Sigmoid colon (tissue), 7 donors: ENCODE results near the gene CEP63. TPM values are rescaled to one million over a fixed set of nuclear protein-coding genes. Genes with fewer than 3 reads are reported as not detected.

Experiments
- DNase-seq: peaks from one replicate; pipeline ENCODE4 v3.0.0-alpha.2; 2019
- H3K27ac ChIP-seq, 4 donors: fragments of 200-600 bp; sonication (generic); one replicate each; pipeline ENCODE4 v1.5.1; 2016 to 2019; ENCODE audit warnings: mild to moderate bottlenecking in 1 of 4
- H3K27me3 ChIP-seq, 3 donors: fragments of 200-600 bp; sonication (generic); one replicate each; pipeline ENCODE4 v1.5.1; 2019; ENCODE audit warnings: mild to moderate bottlenecking in 1 of 3
- H3K36me3 ChIP-seq, 4 donors: fragments of 200-600 bp; sonication (generic); one replicate each; pipeline ENCODE4 v1.5.1; 2016 to 2019
- H3K4me1 ChIP-seq, 4 donors: fragments of 200-600 bp; sonication (generic); one replicate each; pipeline ENCODE4 v1.5.1; 2017 to 2019
- H3K4me3 ChIP-seq, 4 donors: fragments of 200-600 bp; sonication (generic); one replicate each; pipeline ENCODE4 v1.5.1; 2017 to 2019; ENCODE audit warnings: mild to moderate bottlenecking in 2 of 4, moderate library complexity in 1 of 4
- H3K9me3 ChIP-seq, 4 donors: fragments of 200-600 bp in 3 of 4; sonication (generic) in 3 of 4; one replicate each; pipeline versions ENCODE4 v1.5.1 to v1.6.1; 2013 to 2019
- CTCF ChIP-seq, 4 experiments: fragments of 450-650 bp in 3 of 4; fragments of 200-600 bp in 1 of 4; IDR thresholded peaks; one replicate each; pipeline ENCODE4 v1.5.1; 2016 to 2019; ENCODE audit warnings: antibody characterized with exemption in 4 of 4, mild to moderate bottlenecking in 3 of 4, moderate library complexity in 2 of 4
- EP300 ChIP-seq, 4 donors: sonication (generic); formaldehyde crosslinking; IDR thresholded peaks; one replicate each; pipeline ENCODE4 v1.6.1; 2017; ENCODE audit warnings: antibody characterized with exemption in 4 of 4
- POLR2A ChIP-seq, 2 donors: fragments of 450-650 bp; IDR thresholded peaks; one replicate each; pipeline ENCODE4 v1.6.1; 2016; ENCODE audit warnings: antibody characterized with exemption in 2 of 2, mild to moderate bottlenecking in 2 of 2, moderate library complexity in 2 of 2
- POLR2AphosphoS5 ChIP-seq, 4 donors: sonication (generic); formaldehyde crosslinking; IDR thresholded peaks; one replicate each; pipeline ENCODE4 v1.6.1; 2017; ENCODE audit warnings: antibody characterized with exemption in 4 of 4
- WGBS, 2 donors: extraction: QIAGEN DNeasy Blood & Tissue Kit; methylation state at CpG; one replicate each; pipeline ENCODE4 v1.1.7; 2013; 5-methylcytosine and 5-hydroxymethylcytosine counted together
- intact Hi-C: fragments of 100-400 bp; cut with DNase I; formaldehyde crosslinking; loops from one replicate; pipeline ENCODE4 v1.15.1; 2023
- polyA plus RNA-seq, 3 donors: library from polyadenylated mRNA; stranded (reverse); fragments of 200-250 nt; gene quantifications; one replicate each; pipeline ENCODE4 v1.2.3, GENCODE V29; 2013
- total RNA-seq, 4 donors: library from RNA; depleted of rRNA; stranded (reverse); fragments of >200 nt; gene quantifications; one replicate each; pipeline ENCODE4 v1.1.0, GENCODE V29; 2016
- donor health status: healthy with polysubstance abuse.
- donor health status: Bipolar disorder and iron deficiency.
- donor health status: healthy.

CEP63 gene
- total and polyA plus RNA-seq, 7 donors, result 16.6 to 33.5 (median 22.5) TPM

GRCh38 chr3:134559591-134559990, 73.7 kb downstream of the CEP63 start:
- H3K4me3 ChIP-seq, result no peak overlapping the region
- H3K36me3 ChIP-seq, result peaks cover 0 to 53% (median 0%) of the 10 kb centered on the region in 4 donors
- no peaks in the 10 kb centered on the region for H3K27me3 ChIP-seq
- WGBS, 2 donors, result 98% methylated on average over 3 of the region's 3 CpGs
- H3K27ac ChIP-seq, result no peak overlapping the region
- no peak for DNase-seq
- H3K4me1 ChIP-seq, result no peaks in the 10 kb centered on the region
- H3K9me3 ChIP-seq, result no peaks in the 10 kb centered on the region
- intact Hi-C loops, result no loop called here
- TF ChIP-seq EP300 (IDR thresholded peaks at IDR 0.05), result no peak
- no peak for TF ChIP-seq POLR2A (IDR thresholded peaks at IDR 0.05)

- no peaks in the 10 kb centered on the region for H3K9me3 ChIP-seq
- H3K4me1 ChIP-seq, result no peaks in the 10 kb centered on the region
- no peak overlapping the region for H3K27ac ChIP-seq
- intact Hi-C loops, result no loop called here
- H3K36me3 ChIP-seq, result peaks cover 0 to 53% (median 0%) of the 10 kb centered on the region in 4 donors
- no peaks in the 10 kb centered on the region for H3K27me3 ChIP-seq
- no peak overlapping the region for H3K4me3 ChIP-seq
- DNase-seq, result no peak
- WGBS, 2 donors, result 95 to 97% methylated on average over 4 of the region's 4 CpGs
- TF ChIP-seq POLR2A (IDR thresholded peaks at IDR 0.05) (no peak), EP300 (IDR thresholded peaks at IDR 0.05) (no peak), CTCF (IDR thresholded peaks at IDR 0.05) (no peak), POLR2AphosphoS5 (IDR thresholded peaks at IDR 0.05) (no peak)
Observed at GRCh38 chr3:134562055-134562454, 76.2 kb downstream of the CEP63 start.

- no peak for DNase-seq
- H3K27ac ChIP-seq, result no peak overlapping the region
- peaks cover 0 to 41% (median 0%) of the 10 kb centered on the region in 4 donors for H3K36me3 ChIP-seq
- H3K27me3 ChIP-seq, result no peaks in the 10 kb centered on the region
- 47 to 83% methylated on average over 6 of the region's 6 CpGs for WGBS, 2 donors
- H3K9me3 ChIP-seq, result no peaks in the 10 kb centered on the region
- intact Hi-C loops, result no loop called here
- H3K4me1 ChIP-seq, result no peaks in the 10 kb centered on the region
- TF ChIP-seq POLR2AphosphoS5 (IDR thresholded peaks at IDR 0.05) (no peak), CTCF (IDR thresholded peaks at IDR 0.05) (no peak), EP300 (IDR thresholded peaks at IDR 0.05) (no peak), POLR2A (IDR thresholded peaks at IDR 0.05) (no peak)
- no peak overlapping the region for H3K4me3 ChIP-seq
Observed at GRCh38 chr3:134563601-134564000, 77.7 kb downstream of the CEP63 start.

- 92 to 95% methylated on average over 2 of the region's 2 CpGs for WGBS, 2 donors
Observed at GRCh38 chr3:134564991-134565390, 79.1 kb downstream of the CEP63 start.

GRCh38 chr3:134567605-134568004, 81.7 kb downstream of the CEP63 start:
- Histone ChIP-seq H3K4me3 (no peak overlapping the region), H3K9me3 (peaks cover 0 to 3% (median 0%) of the 10 kb centered on the region in 4 donors), H3K4me1 (no peaks in the 10 kb centered on the region), H3K36me3 (peaks cover 0 to 9% (median 0%) of the 10 kb centered on the region in 4 donors), H3K27ac (no peak overlapping the region), H3K27me3 (no peaks in the 10 kb centered on the region)
- TF ChIP-seq EP300 (IDR thresholded peaks at IDR 0.05), result no peak
- no peak for TF ChIP-seq CTCF (IDR thresholded peaks at IDR 0.05)
- TF ChIP-seq POLR2A (IDR thresholded peaks at IDR 0.05), result no peak
- TF ChIP-seq POLR2AphosphoS5 (IDR thresholded peaks at IDR 0.05), result no peak
- DNase-seq, result no peak
- 47 to 55% methylated on average over 4 of the region's 4 CpGs for WGBS, 2 donors
- intact Hi-C loops, result no loop called here

More at GRCh38 chr3:134564991-134565390, 79.1 kb downstream of the CEP63 start:
- no peak for DNase-seq
- Histone ChIP-seq H3K4me1 (no peaks in the 10 kb centered on the region), H3K4me3 (no peak overlapping the region), H3K36me3 (peaks cover 0 to 28% (median 0%) of the 10 kb centered on the region in 4 donors), H3K27ac (no peak overlapping the region), H3K9me3 (no peaks in the 10 kb centered on the region), H3K27me3 (no peaks in the 10 kb centered on the region)
- TF ChIP-seq CTCF (IDR thresholded peaks at IDR 0.05), result no peak
- TF ChIP-seq EP300 (IDR thresholded peaks at IDR 0.05), result no peak
- TF ChIP-seq POLR2A (IDR thresholded peaks at IDR 0.05), result no peak
- TF ChIP-seq POLR2AphosphoS5 (IDR thresholded peaks at IDR 0.05), result no peak
- intact Hi-C loops, result no loop called here
